H9 (cell line): ENCODE results near the gene ERICH6B. TPM values are rescaled to one million over a fixed set of nuclear protein-coding genes. Genes with fewer than 3 reads are reported as not detected.

Experiments
- DNase-seq: peaks from one replicate; pipeline ENCODE4 v3.0.0-alpha.2; 2017
- H2AFZ ChIP-seq: one replicate; pipeline ENCODE4 v1.6.1; 2013; ENCODE audit warnings: mild to moderate bottlenecking, low read length, control low read depth, moderate library complexity
- H2AK5ac ChIP-seq: 2 replicates; pipeline ENCODE4 v1.6.1; 2013; ENCODE audit warnings: low read length, control low read depth, mixed read lengths; ENCODE audit not compliant: insufficient read length
- H2BK120ac ChIP-seq: one replicate; pipeline ENCODE4 v1.6.1; 2013; ENCODE audit warnings: low read depth, mild to moderate bottlenecking, low read length, control low read depth, inconsistent platforms; ENCODE audit not compliant: poor library complexity, severe bottlenecking
- H2BK12ac ChIP-seq: 2 replicates; pipeline ENCODE4 v1.6.1; 2013; ENCODE audit warnings: low read length, control low read depth, mixed read lengths, low read depth; ENCODE audit not compliant: insufficient read length
- H2BK15ac ChIP-seq: 2 replicates; pipeline ENCODE4 v1.6.1; 2013; ENCODE audit warnings: low read depth, low read length, control low read depth
- H2BK20ac ChIP-seq: one replicate; pipeline ENCODE4 v1.6.1; 2013; ENCODE audit warnings: low read depth, mild to moderate bottlenecking, low read length, control low read depth, inconsistent platforms; ENCODE audit not compliant: poor library complexity, severe bottlenecking
- H2BK5ac ChIP-seq: 2 replicates; pipeline ENCODE4 v1.6.1; 2013; ENCODE audit warnings: low read length, control low read depth, mixed read lengths; ENCODE audit not compliant: insufficient read length
- H3K14ac ChIP-seq: 2 replicates; pipeline ENCODE4 v1.6.1; 2013; ENCODE audit warnings: low read length, control low read depth; ENCODE audit not compliant: insufficient read depth
- H3K18ac ChIP-seq: 2 replicates; pipeline ENCODE4 v1.6.1; 2013; ENCODE audit warnings: low read depth, mild to moderate bottlenecking, mixed read lengths, low read length, control low read depth; ENCODE audit not compliant: insufficient read length
- H3K23ac ChIP-seq: 2 replicates; pipeline ENCODE4 v1.6.1; 2013; ENCODE audit warnings: low read length, control low read depth, mixed read lengths, low read depth; ENCODE audit not compliant: insufficient read length
- H3K23me2 ChIP-seq: 2 replicates; pipeline ENCODE4 v1.6.1; 2013; ENCODE audit warnings: low read depth, mild to moderate bottlenecking, mixed read lengths, low read length, control low read depth; ENCODE audit not compliant: insufficient read length, poor library complexity, severe bottlenecking
- H3K27ac ChIP-seq: 2 replicates; pipeline ENCODE4 v1.5.1; 2013; ENCODE audit warnings: low read length, control low read depth, mixed read lengths, low read depth; ENCODE audit not compliant: insufficient read length
- H3K27me3 ChIP-seq: 2 replicates; pipeline ENCODE4 v1.6.1; 2013; ENCODE audit warnings: low read length, control low read depth, inconsistent platforms; ENCODE audit not compliant: insufficient read depth
- H3K4ac ChIP-seq: 2 replicates; pipeline ENCODE4 v1.6.1; 2013; ENCODE audit warnings: low read depth, mild to moderate bottlenecking, control low read depth, inconsistent platforms, low read length, moderate library complexity
- H3K4me1 ChIP-seq: 2 replicates; pipeline ENCODE4 v1.6.1; 2013; ENCODE audit warnings: low read length, control low read depth, inconsistent platforms; ENCODE audit not compliant: insufficient read depth
- H3K4me2 ChIP-seq: 2 replicates; pipeline ENCODE4 v1.6.1; 2013; ENCODE audit warnings: low read length, control low read depth, mixed read lengths; ENCODE audit not compliant: insufficient read length, insufficient read depth
- H3K56ac ChIP-seq: 2 replicates; pipeline ENCODE4 v1.6.1; 2013; ENCODE audit warnings: low read depth, mild to moderate bottlenecking, mixed read lengths, low read length, control low read depth; ENCODE audit not compliant: insufficient read length
- H3K79me1 ChIP-seq: 2 replicates; pipeline ENCODE4 v1.6.1; 2013; ENCODE audit warnings: low read depth, mild to moderate bottlenecking, moderate library complexity, low read length, control low read depth, inconsistent platforms; ENCODE audit not compliant: insufficient read depth, poor library complexity, severe bottlenecking
- H3K79me2 ChIP-seq: 2 replicates; pipeline ENCODE4 v1.6.1; 2013; ENCODE audit warnings: low read length, control low read depth, inconsistent platforms; ENCODE audit not compliant: insufficient read depth
- H3K9ac ChIP-seq: 2 replicates; pipeline ENCODE4 v1.6.1; 2013; ENCODE audit warnings: low read length, control low read depth, mixed read lengths; ENCODE audit not compliant: insufficient read length; ENCODE audit errors: extremely low read depth
- H3K9me3 ChIP-seq: one replicate; pipeline ENCODE4 v1.6.1; 2013; ENCODE audit warnings: low read depth, low read length, inconsistent platforms; ENCODE audit not compliant: control insufficient read depth
- H3T11ph ChIP-seq: one replicate; pipeline ENCODE4 v1.6.1; 2013; ENCODE audit warnings: mild to moderate bottlenecking, low read length, control low read depth, inconsistent platforms
- H4K20me1 ChIP-seq: one replicate; pipeline ENCODE4 v1.6.1; 2013; ENCODE audit not compliant: control insufficient read depth, insufficient read length, insufficient read depth
- H4K5ac ChIP-seq: 2 replicates; pipeline ENCODE4 v1.6.1; 2013; ENCODE audit warnings: low read depth, mild to moderate bottlenecking, mixed read lengths, low read length, control low read depth; ENCODE audit not compliant: insufficient read length
- H4K8ac ChIP-seq: replicated peaks from 2 replicates; pipeline ENCODE4 v1.6.1; 2013; ENCODE audit warnings: low read length, control low read depth, mixed read lengths, low read depth; ENCODE audit not compliant: insufficient read length
- H4K91ac ChIP-seq: 2 replicates; pipeline ENCODE4 v1.6.1; 2013; ENCODE audit warnings: low read depth, mild to moderate bottlenecking, moderate library complexity, mixed read lengths, low read length, control low read depth; ENCODE audit not compliant: insufficient read length
- H3K27ac Mint-ChIP-seq, 3 experiments: 2 replicates in 2 of 3; 3 replicates in 1 of 3; pipeline ENCODE4 v1.8.0; 2020 to 2021; ENCODE audit warnings: mixed read lengths in 3 of 3, mild to moderate bottlenecking in 1 of 3, moderate library complexity in 1 of 3
- H3K27me3 Mint-ChIP-seq: 2 replicates; pipeline ENCODE4 v1.8.0; 2021; ENCODE audit warnings: low read depth, mild to moderate bottlenecking, moderate library complexity, mixed read lengths
- H3K36me3 Mint-ChIP-seq, 3 experiments: 2 replicates in 2 of 3; 3 replicates in 1 of 3; pipeline ENCODE4 v1.8.0; 2020 to 2021; ENCODE audit warnings: low read depth in 3 of 3, mixed read lengths in 3 of 3; ENCODE audit not compliant: insufficient read depth in 1 of 3
- H3K4me1 Mint-ChIP-seq, 2 experiments: 2 replicates each; pipeline ENCODE4 v1.8.0; 2020; ENCODE audit warnings: mixed read lengths in 2 of 2
- H3K4me3 Mint-ChIP-seq, 2 experiments: 2 replicates in 1 of 2; 3 replicates in 1 of 2; pipeline ENCODE4 v1.8.0; 2020 to 2021; ENCODE audit warnings: mild to moderate bottlenecking in 2 of 2, mixed read lengths in 2 of 2, moderate library complexity in 1 of 2
- H3K9me3 Mint-ChIP-seq, 2 experiments: 2 replicates in 1 of 2; 3 replicates in 1 of 2; pipeline ENCODE4 v1.8.0; 2020; ENCODE audit warnings: mild to moderate bottlenecking in 2 of 2, mixed read lengths in 2 of 2, moderate library complexity in 1 of 2
- CTCF ChIP-seq: fragments of 200-600 bp; sonication (generic); conservative IDR thresholded peaks from 3 replicates; pipeline ENCODE4 v1.8.0; 2021; ENCODE audit warnings: antibody characterized with exemption, mild to moderate bottlenecking
- WGBS: extraction: QIAGEN DNeasy Blood & Tissue Kit; methylation state at CpG from one replicate; pipeline ENCODE4 v1.1.7; 2013; ENCODE audit warnings: missing lambda C conversion rate, low lambda C conversion rate, mixed read lengths; ENCODE audit not compliant: insufficient read length; ENCODE audit errors: extremely low coverage; 5-methylcytosine and 5-hydroxymethylcytosine counted together
- total RNA-seq: library from RNA; stranded (reverse); gene quantifications from 2 replicates; pipeline ENCODE4 v1.2.1, GENCODE V29; 2021

Gene ERICH6B
- total RNA-seq, 1 experiment from 2014 or later = not detected

- no peak overlapping the region for H3K56ac ChIP-seq
- H3K23me2 ChIP-seq = no peaks in the 10 kb centered on the region
- H2BK15ac ChIP-seq = no peak overlapping the region
- no peak overlapping the region for H2AK5ac ChIP-seq
- no peaks in the 10 kb centered on the region for H3K79me2 ChIP-seq
- no peak overlapping the region for H3K4me3 Mint-ChIP-seq
- no CpG with 5 or more reads among the region's 1 CpG for WGBS
- peaks cover 6 to 7% of the 10 kb centered on the region in 2 experiments for H3K4me1 Mint-ChIP-seq
- no peaks in the 10 kb centered on the region for H3K36me3 Mint-ChIP-seq
- peaks cover 38% of the 10 kb centered on the region for H3K27me3 Mint-ChIP-seq
- H3K27ac Mint-ChIP-seq = no peak overlapping the region; a peak in 1 of 7 replicates
- no peaks in the 10 kb centered on the region; the same call in 1 of the 2 replicates for H3K27me3 ChIP-seq
- no peak overlapping the region for H4K91ac ChIP-seq
- H3K9ac ChIP-seq = no peak overlapping the region
- H2BK5ac ChIP-seq = no peak overlapping the region
- no peak overlapping the region for H4K5ac ChIP-seq
- H3K9me3 Mint-ChIP-seq = no peaks in the 10 kb centered on the region
- H3K79me1 ChIP-seq = no peaks in the 10 kb centered on the region
- H3K27ac ChIP-seq = no peak overlapping the region
- no peak overlapping the region for H3K4ac ChIP-seq
- DNase-seq = no peak
- no peak overlapping the region for H2BK120ac ChIP-seq
- H3T11ph ChIP-seq = no peak overlapping the region
- no peaks in the 10 kb centered on the region for H3K9me3 ChIP-seq
- H2BK20ac ChIP-seq = no peak overlapping the region
- no peak overlapping the region for H3K18ac ChIP-seq
- no peaks in the 10 kb centered on the region for H4K20me1 ChIP-seq
- H3K4me1 ChIP-seq = no peaks in the 10 kb centered on the region; the same call in 1 of the 2 replicates
- no peak for TF ChIP-seq CTCF
- H2AFZ ChIP-seq = no peak overlapping the region
- no peak overlapping the region for H3K23ac ChIP-seq
- no peak overlapping the region for H3K4me2 ChIP-seq
- no peak overlapping the region for H3K14ac ChIP-seq
- H2BK12ac ChIP-seq = no peak overlapping the region
- H4K8ac ChIP-seq = no peak overlapping the region
Observed at GRCh38 chr13:45575830-45576180, 39.7 kb downstream of the ERICH6B start.
